GM18867 (cell line): ENCODE data around the gene CYCS.
"Not testable (repeated sequence)": the region's sequence is repeated elsewhere in the genome, so short reads cannot be mapped to it uniquely, and the experiment has no call there.

ENCODE experiments used
- ATAC-seq: cut with Tn5 transposase; IDR thresholded peaks from one replicate; pipeline ENCODE4 v1.9.1; 2021; ENCODE audit warnings: mild to moderate bottlenecking, moderate library complexity; ENCODE audit not compliant: unreplicated experiment

CYCS gene

DNA sequence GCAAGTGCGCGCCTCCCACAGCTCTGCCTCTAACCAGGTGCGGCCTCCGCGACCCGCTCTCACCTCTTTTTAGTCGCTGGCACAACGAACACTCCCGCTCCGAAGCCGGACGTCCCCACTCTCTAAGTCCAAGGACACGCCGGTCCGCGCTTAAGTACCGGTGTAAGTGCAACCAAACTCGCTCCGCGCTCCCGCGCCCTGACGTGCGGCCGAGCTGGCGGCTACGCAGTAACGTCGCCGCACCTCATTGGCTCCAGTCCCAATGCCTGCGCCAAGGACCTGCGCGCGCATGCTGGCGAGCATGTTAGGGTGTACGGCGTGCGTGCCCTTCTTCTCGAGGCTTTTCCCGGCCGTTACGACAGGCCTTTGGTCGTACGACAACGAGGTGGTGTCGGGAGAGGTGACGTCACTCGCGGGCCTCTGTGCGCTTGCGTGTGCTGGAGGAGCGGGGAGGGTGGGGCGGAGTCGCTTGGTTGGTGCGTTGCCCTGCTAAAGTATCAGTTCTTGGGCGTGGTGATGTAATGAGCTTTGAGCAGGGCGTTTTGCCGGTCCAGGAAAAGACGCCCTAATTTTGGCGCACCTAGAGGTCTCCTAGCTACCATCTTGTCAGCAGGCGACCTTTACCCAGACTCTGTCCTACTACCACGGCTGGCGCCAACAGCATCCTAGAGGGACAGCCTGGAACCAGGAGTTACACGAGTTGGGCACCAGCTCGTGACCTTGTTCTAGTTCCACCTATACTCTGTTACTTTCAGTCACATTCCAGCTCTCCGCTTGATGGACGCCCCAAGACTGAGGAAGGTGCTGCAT is at the start of gene CYCS:
Gene CYCS, minus strand, starts transcription at position 124 of the 810 bp plus-strand sequence. CDS start 1,141 bp downstream, outside the sequence.
- ATAC-seq = peak; percentile 92

DNA sequence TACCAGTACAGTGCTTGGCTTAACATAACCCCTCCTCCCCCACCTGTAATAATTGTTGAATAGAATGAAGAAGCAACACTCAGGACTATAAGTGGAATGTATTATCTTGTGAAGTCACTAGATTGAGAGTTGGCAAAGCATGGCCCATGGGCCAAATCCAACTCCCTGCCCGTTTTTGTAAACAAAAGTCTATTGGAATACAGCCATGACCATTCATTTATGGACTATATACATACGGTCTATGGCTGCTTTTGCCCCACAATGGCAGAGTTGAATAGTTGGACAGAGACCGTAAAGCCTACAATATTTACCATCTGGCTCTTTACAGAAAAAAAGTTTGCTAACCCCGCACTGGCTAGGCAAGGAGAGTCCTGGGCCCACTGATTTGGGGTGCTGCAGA is 48.1 kb upstream of the CYCS start:
- no peak for ATAC-seq

DNA sequence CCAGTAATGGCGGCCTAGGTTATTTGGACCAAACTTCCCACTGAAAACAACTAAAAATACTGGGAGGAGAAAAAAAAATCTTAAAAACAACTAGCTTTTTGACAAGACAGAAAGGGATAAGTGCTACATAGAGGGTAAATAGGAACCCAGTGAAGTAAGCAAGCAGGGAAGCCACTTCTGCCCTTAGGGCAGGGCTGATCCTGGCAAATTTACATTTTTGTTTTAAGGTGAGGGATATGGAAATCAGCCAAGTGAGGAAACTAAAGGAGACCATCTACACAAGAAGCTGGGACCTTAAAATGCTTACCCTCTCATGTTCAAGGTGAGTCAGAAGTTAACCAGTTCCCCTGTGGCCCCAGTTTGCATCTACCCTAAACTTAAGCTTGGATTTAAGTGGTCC is 46.5 kb upstream of the CYCS start:
- no peak for ATAC-seq

DNA sequence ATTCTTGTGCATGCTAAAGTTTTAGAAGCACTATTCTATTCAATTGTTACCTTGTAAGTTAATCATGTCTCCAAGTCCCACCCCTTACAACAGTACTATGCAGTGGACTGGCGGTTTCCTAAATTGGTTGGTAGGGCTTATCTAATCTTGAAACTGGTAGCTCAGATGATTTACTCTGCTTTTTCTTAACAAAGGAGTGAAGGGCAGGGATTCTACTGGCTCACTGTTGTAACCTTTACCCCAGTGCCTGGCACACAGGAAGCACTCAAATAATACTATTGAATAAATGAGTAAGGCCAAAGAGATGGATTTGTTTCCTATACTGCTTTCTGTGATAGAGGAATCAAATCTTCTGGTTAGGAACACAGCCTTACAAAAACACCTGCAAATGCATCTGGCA is 46.0 kb upstream of the CYCS start:
- ATAC-seq = no peak

DNA sequence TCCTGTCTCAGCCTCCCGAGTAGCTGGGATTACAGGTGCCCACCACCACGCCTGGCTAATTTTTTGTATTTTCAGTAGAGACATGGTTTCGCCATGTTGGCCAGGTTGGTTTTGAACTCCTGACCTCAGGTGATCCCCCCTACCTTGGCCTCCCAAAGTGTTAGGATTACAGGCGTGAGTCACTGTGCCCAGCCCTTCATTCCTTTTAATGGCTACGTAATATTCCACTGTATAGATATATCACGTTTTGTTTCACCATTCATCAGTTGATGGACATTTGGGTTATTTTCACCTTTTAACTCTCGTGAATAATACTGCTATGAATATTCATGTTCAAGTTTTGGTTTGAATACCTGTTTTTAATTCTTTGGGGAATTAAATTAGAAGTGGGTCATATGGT is 44.6 kb upstream of the CYCS start:
- no peak for ATAC-seq

DNA sequence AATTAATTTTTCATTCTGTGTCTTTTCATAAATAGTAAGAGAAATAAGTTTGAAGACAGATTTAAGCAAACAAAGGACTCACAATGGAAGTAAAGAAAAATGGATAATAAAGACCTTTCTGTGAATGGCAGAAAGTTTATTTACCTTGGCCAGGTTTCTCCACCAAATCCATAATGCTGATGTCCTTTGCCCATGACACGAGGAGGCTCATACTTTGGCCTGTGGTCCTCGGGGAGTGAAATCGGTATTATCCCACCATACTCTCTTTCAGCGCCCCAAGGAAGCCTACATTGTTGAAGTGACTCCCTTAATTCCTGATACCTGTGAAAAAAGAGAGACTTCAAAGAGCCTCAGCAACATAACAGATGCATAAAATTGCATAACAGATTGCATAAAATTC is 43.1 kb upstream of the CYCS start:
- ATAC-seq = no peak

DNA sequence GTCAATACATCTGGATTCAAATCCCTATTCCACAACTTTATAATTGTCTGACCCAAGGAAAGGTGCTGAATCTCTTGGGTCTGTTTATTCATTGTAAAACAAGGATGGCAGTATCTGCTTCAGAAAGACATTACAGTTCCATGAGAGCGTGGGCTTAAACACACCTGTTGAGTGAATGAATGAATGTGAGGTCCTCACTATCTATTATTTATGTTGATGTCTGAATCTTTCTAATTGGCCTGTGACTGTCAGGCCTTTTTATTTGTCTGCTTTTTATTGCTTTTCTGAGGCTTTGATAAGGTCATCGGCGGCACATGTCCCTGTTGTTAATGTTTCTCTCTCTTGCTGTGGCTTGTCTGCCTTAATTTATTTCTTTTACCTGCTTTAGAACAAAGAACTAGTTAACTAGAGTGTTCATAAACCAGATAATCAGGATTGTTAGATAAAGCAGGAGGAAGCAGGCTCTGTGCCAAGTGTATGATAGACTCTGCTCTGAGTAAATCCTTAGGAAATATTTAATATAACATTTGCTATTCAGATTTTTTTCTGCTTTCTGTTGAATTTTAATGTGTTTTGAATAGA is 42.3 kb upstream of the CYCS start:
- no peak for ATAC-seq

DNA sequence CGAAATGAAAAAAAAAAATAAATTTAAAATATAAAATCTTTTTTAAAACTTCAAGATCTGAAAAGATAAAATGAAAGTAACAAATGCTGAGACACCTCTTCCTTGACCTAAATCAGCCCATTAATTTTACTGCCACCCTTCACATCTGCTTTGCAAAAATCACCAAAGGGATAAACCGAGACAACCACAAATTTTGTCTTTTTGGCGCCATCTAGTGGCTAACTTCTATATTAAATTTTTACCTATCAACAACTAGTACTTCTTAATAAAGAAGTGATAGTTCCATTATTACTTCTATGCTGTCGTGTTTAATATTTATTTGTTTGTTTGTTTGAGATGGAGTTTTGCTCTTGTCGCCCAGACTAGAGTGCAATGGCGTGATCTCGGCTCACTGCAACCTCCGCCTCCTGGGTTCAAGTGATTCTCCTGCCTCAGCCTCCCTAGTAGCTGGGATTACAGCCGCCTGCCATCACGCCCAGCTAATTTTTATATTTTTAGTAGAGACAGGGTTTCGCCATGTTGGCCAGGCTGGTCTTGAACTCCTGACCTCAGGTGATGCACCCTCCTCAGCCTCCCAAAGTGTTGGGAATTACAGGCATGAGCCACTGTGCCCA is 35.0 kb upstream of the CYCS start:
- not testable (repeated sequence) for ATAC-seq

DNA sequence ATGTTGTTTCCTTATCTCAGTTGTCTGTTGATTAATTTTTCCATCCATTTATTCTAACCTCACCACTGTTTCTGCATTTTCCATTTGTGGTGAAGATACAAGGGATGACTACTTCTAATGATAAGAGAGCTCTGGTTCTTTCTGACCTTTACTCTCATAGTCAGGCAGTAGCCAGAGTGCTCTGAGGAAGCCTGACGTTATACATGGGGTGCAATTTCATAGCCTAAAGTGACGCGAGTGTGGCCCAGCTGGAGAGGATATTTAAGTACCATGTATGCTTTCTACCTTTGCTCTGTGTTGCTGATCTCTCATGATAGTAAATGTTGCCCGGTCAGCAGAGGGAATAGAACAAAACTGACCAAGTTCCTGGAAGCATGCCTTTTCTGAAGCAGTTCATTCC is 33.9 kb upstream of the CYCS start:
- ATAC-seq = no peak

DNA sequence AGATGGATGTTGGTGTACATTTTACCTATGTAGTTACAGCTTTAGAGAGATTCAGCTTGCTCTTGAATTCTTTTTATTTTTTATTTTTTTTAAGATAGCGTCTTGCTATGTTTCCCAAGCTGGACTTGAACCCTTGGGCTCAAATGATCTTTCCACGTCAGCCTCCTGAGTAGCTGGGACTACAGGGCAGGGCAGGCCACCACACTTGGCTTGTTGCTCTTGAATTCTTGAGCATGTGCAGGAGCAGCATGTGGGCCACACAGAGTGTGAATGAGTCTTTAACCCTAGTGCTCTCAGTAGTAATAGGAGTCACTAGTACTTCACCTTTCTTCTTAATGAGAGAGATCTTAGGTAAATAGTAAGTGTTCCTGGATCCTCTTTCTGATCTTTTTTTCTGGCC is 26.7 kb upstream of the CYCS start:
- no peak for ATAC-seq

DNA sequence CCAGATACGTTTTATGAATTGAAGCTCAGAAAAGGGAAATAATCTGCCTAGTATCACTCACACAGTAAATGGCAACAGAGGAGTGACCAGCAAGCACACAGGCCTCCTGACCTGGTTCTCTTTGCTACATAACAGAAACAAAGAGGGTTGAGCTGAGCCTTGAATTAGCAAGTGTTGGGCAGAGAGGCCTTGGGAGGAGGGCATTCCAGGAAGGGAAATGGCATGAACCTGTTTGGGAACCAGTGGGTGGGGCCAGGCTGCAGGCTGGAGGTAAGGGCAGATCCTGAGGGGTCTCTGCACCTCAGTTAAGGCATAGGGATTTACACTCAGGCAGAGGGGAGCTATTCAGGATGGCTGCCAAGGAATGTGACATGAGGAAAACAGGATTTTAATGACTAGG is 24.8 kb upstream of the CYCS start:
- ATAC-seq = no peak

DNA sequence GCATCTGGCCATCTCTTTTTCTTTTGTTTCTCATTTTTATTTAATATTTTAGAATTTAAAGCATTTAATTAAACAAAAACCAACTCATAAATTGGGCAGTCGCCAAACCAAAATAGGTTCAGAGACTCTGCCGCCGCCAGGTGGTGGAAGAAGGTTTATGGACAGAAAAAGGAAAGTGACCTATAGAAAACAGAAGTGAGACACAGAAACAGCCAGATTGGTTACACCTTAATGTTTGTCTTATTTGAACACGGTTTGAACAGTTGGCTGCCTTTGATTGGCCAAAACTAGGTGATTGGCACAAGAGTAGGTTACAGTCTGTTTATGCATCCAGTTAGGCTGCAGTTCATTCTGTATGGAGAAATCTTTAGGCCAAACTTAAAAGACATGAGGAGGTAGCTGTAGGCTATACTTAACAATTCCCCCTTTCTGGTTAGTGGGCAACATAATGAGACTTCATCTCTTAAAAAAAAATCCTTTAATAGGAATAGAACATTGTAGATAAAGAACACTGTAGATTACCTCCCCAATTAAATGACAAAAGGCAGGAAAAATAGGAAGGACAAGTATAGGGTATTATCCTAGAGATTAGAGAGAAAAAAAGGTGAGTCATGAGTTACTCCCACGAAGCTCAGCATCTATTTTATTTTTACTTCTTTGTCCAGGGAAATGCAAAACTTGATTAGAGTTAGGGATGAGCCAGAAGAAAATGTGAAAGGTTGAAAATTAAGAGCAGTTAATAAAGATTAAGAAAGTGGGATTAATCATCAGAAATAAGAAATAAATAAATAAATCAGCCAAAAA is 23.9 kb upstream of the CYCS start:
- ATAC-seq = no peak

DNA sequence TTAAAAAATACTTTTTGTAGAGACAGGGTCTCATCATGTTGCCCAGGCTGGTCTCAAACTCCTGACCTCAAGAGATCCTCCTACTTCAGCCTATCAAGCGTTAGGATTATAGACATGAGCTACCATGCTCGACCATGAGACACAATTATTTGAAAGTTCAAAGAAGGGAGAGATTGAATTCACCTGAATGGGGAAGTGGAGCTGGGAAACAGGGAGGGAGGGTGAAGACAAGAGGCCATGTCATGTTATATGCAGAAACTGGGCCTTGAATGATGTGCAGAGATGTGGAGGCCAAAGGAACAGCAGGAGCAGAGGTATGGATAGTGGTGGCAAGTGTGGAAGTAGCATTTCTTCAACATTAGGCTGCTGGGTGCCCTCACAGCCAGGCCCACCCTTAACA is 18.7 kb upstream of the CYCS start:
- no peak for ATAC-seq

DNA sequence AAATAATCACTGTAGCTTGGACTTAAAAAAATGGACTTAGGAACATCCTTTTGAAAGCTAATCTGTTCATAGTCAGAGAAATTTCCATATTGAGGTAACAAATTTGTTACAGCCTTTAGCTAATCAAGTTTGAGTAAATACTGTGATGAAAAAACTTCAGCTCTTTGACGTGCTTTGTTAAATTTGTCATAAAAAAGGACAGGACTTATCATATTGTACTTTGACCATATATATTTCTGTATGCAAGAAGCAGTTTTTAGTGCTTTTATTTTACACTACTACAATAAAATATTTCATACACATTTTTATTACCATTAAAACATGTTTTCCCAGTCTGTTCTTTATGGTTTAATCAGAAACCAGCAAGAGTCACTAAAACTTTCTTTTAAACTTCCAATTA is 14.5 kb upstream of the CYCS start:
- no peak for ATAC-seq

DNA sequence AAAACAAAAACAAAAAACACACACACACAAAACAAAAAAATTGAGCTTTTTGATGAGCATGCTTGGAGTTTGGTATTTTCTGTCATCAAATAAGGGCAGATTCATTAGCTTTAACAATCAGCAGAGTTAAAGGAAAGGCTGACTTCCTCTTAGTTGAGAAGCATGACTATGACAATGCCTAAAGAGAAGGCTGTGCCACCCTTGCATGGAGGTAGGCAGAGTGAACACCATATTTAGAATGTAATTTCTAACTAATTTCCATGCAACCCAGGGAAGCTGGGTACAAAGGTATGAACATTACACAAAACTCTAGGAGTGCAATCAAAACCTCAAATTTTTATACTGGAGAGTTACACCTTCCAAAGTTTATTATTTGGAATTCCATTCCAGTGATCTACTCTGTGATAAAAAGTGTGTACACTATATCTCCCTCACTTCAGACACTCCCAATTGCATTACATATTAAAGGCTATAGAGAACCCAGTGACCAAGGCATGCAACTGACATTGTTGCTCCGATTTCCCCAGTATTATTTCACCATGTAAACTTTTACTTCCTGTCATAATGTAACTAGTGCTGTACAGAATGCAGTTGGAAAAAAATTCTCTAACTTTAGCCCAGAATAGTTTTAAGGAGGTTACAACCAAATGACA is 9.4 kb upstream of the CYCS start:
- no peak for ATAC-seq

DNA sequence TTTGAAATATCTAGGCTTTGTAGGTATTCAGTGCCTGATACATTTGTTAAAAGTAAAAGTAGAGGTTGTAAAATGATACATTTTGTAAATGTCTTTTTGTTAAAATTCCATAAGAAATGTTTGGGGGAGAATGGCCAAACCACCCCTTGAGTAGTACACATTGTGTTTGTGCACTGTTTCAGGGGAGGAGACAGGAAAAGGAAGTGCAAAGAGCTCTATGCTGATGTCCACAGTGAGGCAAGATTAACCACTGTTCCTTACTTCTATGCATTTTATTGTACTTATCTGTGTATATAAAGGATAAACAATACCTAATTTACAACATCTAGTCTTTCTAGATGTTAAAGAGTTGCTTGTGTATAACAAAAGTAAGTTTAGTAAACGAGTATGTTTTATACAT is 7.4 kb upstream of the CYCS start:
- ATAC-seq = no peak

DNA sequence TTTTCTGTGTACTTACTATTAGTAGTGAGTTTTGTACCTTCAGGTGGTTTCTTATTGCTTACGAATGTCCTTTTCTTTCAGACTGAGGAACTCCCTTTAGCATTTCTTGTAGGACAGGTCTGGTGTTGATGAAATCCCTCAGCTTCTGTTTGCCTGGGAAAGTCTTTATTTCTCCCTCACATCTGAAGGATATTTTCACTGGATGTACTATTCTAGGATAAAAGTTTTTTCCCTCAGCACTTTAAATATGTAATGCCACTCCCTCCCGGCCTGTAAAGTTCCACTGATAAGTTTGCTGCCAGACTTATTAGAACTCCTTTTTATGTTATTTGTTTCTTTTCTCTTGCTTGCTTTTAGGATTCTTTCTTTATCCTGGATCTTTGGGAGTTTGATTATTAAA is 1.7 kb upstream of the CYCS start:
- no peak for ATAC-seq

DNA sequence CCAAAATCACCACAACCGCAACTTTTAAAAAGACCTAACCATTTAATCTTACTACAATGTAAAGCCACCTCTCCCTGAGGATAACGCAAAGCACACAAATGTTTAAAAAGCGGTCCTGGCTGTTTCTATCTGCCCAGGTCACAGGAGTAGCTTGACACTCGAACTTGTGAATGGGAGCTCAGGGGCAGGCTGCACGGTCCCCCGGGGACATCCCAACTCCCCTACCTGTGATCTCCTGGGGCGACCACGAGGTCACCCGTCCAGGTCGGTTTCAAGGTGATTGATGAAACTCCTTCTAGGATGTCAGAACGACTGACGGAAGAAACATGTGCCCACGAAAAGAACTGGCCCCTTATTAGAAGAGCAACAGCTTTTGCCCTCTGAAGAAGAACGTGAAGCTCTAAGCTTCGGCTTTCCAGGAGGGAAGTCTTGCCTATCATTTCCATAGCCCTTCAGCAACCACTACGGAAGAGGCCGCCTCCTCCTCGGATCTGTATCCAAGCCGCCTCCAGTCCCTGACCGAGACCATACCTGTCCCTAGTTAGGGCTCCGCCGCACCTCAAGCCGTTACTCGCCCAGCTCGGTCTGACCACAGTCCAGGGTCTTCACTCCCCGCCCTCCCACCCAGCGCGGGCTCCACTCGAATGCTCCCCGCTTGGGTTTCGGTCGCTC is 459 bp downstream of the CYCS start:
- ATAC-seq = no peak

DNA sequence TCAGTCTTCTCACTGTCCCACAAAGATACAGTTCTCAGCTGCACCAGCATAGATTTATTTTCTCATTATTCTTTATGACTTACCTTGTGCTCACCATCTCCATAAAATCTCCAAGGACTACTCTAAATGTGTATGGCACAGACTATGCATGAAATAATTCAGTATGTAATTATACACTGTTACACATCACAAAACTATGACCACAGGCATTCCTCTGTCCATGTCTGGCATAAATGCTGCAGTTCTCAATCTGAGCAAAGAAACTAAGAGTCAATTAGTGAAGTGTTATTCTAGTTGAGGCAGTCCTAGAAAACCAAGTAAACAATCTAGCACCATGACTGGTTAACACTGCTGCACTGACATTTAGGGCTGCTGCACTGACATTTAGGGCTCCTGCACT is 2.7 kb downstream of the CYCS start:
- no peak for ATAC-seq

DNA sequence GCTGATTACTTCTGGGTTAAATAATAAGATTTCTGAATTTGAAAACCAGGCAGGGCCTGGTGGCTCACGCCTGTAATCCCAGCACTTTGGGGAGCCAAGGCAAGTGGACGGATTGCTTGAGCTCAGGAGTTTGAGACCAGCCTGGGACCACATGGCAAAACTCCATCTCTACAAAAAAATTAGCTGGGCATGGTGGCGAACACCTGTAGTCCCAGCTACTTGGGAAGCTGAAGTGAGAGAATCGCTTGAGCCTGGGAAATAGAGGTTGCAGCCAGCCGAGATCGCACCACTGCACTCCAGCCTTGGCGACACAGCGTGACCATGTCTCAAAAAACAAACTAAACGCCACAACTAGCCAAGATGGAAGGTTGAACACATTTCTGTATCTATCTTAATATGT is 3.5 kb downstream of the CYCS start:
- no peak for ATAC-seq

DNA sequence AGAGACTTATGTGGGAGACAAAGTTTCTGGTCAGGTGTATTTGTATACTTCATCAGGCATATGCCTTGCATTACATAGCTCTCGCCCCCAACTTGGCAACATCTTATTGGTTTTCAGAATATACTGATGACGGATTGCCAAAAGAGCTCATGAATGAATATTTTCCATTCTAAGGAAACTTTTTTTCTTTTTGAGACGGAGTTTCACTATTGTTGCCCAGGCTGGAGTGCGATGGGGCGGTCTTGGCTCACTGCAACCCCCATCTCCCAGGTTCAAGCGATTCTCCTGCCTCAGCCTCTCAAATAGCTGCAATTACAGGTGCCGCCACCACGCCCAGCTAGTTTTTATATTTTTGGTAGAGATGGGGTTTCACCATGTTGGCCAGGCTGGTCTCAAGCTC is 6.0 kb downstream of the CYCS start:
- no peak for ATAC-seq
